GM20431 (cell line): ENCODE results near the gene LILRB1.
"Not testable (repeated sequence)": the region's sequence is repeated elsewhere in the genome, so short reads cannot be mapped to it uniquely, and the experiment has no call there.

Experiments
- in situ Hi-C: fragments of 300-500 bp; cut with MseI, MboI; formaldehyde crosslinking; loops from one replicate; pipeline ENCODE4 v1.15.0; 2020; ENCODE audit warnings: low sequenced_read_pairs; ENCODE audit not compliant: unreplicated experiment

LILRB1 gene

DNA sequence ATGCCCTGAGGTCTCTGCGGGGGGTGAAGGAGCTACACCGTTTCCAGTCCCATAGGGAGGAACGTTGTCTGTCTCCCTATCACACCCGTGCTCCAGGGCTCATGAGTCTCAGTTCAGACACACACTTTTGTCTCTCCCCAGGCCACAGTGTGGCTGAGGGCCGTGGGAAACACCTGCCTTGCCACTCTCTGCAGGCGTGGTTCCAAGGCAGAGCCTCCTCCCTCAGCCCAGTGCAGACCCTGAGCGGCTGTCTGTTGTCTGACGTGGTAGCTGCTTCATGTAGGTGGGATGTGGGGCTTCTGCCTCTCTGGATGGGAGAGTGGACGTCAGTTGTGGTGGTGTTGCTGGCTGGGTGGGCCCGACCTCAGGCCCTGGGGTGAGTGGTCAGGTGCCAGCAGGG lies 6.0 kb upstream of the LILRB1 start:
- in situ Hi-C loops, result not testable (repeated sequence)

DNA sequence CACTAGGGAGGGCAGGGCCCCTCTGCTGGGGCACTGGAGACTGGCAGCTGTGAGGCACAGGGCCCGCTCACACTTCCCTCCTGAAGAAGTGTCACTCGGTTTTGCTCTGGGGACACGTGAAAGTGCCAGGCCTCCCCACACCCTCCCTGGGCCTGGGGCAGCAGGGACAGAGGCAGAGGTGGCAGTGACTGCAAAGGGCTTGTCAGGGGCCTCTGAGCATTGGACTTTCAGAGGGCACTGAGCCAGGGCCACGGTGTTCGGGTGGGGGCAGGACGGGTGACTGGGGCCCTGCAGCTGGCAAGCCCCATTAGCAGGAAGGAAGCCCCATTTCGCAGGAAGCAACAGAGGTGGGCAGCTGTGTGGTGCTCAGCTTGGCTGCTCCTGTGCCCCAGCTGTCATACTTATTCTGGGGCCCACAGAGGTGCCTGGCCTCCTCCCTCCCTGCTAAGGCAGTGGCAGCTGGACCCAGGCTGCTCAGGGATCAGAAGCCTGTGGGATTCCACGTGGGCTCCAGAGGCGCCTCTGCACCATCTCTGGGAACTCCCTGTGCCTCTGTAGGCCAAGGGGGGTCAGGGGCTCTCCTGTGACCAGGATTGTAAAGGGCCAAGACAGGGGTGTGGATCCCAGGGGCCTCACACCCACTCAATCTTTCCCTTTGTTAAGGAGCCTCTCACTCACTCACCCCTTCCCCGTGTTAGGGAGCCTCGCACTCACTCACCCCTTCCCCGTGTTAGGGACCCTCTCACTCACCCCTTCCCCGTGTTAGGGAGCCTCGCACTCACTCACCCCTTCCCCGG lies 5.2 kb upstream of the LILRB1 start:
- in situ Hi-C loops, result not testable (repeated sequence)

GRCh38 chr19:54626757-54627156 lies 3.5 kb upstream of the LILRB1 start:
- in situ Hi-C loops, result no loop called here

DNA sequence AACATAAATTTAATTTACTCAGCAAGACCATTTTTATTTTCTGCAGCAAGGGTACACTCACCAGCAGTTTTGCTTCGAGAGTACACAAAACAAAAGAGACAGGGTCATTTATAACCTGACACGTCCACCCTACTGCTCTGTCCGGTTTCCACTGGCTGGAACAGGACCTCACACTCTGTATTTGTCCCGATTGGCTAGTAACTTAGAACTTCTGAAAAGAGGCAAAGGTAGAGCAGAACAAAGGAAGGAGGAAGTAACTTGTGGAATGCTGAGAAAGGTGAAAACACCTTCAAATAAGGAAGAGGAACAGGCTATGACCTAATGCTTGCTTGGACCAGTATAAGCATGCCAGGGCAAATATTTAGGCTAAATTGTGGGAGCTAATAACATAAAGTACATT lies 2.4 kb upstream of the LILRB1 start:
- in situ Hi-C loops, result not testable (repeated sequence)

DNA sequence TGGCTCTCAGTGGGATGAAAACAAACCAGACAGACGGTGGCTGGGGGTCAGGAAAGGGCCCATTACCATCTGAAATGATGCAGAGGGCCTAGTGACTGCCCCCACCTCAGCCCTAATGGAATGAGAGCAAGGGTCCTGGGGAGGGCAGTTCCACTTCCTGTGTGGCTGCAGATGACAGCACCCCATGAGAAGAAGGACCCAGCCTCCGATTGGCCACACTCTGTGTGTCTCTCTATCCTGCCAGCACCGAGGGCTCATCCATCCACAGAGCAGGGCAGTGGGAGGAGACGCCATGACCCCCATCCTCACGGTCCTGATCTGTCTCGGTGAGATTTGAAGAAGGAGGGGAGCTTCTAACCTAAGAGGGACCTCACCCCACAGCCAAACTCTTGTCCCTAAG lies 498 bp downstream of the LILRB1 start:
- in situ Hi-C loops, result no loop called here

- in situ Hi-C loops, result not testable (repeated sequence)
Observed at GRCh38 chr19:54631489-54632337, 1.4 kb downstream of the LILRB1 start.

- in situ Hi-C loops, result not testable (repeated sequence)
Observed at GRCh38 chr19:54632517-54632916, 2.2 kb downstream of the LILRB1 start.

- in situ Hi-C loops, result no loop called here
Observed at GRCh38 chr19:54633401-54633800, 3.1 kb downstream of the LILRB1 start.

GRCh38 chr19:54636081-54636480 lies 5.8 kb downstream of the LILRB1 start:
- in situ Hi-C loops, result not testable (repeated sequence)

DNA sequence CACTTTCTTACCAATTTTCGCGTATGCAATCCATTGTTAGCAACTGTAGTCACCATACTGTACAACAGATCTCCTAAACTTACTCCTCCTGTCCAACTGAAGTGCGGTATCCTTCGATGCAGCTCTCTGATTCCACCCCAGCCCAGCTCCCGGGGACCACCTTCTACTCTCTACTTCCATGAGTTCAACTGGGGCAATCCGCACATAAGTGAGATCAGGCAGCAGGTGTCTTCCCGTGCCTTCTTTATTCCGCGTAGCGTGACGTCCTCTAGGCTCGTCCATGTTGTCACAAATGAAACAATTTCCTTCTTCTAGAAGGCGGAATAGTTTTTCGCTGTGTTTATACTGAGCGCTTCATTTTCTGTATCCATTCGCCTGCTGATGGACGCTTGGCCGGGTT lies 8.4 kb downstream of the LILRB1 start:
- in situ Hi-C loops, result no loop called here

DNA sequence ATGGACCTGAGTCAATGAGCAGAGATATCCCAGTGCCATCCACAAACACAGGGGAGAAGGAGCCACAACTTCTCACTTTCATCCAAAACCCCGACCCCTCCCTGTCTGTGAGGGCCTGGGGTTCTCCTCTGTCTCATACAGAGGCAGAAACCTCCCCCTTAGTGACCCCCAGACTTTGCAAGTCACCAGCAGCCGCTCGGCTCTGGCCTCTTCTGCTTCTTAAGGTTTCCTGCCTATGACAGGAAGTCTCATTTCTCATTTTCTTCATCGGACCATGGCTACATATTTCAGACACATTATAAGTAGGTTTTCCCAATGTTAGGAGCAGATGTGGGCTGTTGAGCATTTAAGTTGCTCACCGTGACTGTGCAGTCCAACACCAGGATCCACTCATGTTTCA lies 12.7 kb downstream of the LILRB1 start:
- in situ Hi-C loops, result not testable (repeated sequence)

DNA sequence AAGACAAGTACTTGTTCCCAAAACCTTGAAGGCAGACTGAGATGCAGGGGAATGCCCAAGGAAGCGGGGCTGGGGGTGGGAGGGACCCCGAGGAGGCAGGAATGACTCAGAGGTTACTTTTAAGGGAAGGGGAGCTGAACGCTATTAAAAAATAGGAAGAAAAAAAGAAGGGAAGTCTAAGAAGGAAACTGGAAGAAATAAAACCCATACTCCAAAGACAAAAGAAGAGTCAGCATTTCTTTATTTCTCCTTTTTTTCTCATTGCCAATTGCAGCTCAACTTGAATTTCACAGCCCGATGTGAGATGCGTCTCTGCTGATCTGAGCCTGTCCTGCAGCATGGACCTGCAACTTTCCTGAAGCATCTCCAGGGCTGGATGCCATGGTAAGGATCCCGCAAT lies 13.3 kb downstream of the LILRB1 start:
- in situ Hi-C loops, result not testable (repeated sequence)

GRCh38 chr19:54644056-54644455 lies 13.8 kb downstream of the LILRB1 start:
- in situ Hi-C loops, result no loop called here

GRCh38 chr19:54646331-54646841 lies 16.1 kb downstream of the LILRB1 start:
- in situ Hi-C loops, result no loop called here

GRCh38 chr19:54648129-54648528 lies 17.8 kb downstream of the LILRB1 start:
- in situ Hi-C loops, result no loop called here

- in situ Hi-C loops, result no loop called here
Observed at GRCh38 chr19:54650108-54650655, 19.9 kb downstream of the LILRB1 start.

GRCh38 chr19:54653181-54653809 lies 23.0 kb downstream of the LILRB1 start:
- in situ Hi-C loops, result no loop called here

DNA sequence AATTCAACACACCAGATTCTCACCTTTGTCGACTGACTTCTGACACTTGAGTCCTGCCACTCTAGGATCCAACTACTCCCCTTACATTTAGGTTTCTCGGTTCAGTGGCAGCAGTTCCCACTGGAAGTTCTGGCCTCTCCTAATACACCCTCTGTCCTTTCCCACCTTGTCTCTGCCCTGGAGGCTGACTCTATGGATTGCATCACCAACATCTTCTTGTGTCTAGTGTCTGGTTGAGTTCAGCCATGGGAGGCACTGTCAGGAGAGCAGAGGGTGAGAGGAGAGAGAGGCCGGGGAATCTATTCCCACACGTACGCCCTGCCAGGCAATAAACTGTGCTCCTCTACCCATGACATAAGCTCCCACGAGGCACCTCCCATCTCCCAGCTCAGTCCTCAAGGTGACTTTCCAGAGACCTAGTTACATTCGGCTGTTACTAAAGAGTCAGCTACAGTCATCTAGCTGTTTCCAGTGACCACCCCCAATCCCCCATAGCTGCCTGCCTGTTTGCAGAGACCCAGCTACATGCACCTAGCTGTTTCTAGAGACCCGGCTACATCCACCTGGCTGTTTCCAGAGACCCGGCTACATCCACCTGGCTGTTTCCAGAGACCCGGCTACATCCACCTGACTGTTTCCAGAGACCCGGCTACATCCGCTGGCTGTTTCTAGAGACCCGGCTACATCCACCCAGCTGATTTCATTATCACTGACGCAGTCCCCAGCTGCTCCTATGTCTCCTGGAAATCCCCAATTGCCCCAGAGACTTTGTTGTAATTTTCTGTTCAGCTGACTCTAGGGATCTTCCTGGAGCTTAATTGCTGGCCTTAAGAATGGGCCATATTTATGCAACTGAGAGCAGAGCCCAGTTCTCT lies 24.4 kb downstream of the LILRB1 start:
- in situ Hi-C loops, result no loop called here

DNA sequence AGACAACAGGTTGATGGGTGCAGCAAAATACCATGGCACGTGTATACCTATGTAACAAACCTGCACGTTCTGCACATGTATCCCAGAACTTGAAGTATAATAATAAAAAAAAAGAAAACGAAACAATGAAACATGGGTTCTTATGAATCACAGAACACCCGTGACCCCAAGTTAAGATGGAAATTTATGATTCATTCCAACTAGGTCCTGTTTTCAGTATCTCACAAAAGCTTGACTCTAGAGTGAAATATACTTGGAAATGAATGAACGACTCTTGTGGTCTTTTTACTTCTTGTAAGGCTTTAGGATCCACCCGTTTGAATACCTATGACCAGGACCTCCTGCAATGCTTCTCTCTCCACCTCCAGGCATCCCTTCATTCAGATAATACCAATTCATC lies 29.0 kb downstream of the LILRB1 start:
- in situ Hi-C loops, result no loop called here
